ENCODE results near the gene PLCG2.
"Not testable (repeated sequence)": the region's sequence is repeated elsewhere in the genome, so short reads cannot be mapped to it uniquely, and the experiment has no call there.

Gene PLCG2

DNA sequence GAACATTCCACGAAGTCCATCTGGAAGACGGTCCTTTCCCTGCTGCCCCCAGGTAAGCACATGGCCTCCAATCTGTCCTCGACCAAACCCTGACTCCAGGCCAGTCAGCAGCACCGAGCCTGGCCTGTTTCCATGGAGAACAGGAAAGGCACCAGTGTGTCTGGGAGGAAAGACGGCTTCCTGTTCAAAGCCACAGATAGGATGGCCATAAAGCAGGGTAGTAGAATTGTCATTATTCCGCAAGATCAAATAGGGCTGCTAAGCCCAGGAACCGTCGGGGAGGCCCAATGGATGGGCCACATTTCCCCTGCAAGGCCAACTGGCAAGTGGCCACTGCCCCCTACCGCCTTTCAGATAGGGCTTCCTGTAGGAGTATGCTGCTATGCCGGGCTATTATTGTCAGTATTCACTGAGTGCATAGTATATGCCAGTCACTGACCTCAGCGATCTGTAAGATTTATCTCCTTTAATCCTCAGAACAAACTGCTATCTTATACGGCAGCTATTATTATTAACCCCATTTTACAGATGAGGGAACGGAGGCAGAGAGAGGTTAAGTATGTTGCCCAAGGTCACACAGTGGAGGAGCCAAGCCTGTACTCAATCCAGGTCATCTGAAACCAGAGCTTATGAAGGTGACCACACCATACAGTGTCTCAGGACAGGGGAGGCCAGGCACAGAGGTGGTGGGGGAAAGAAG lies 23.0 kb upstream of the PLCG2 start:
- DNase-seq: no peak

DNA sequence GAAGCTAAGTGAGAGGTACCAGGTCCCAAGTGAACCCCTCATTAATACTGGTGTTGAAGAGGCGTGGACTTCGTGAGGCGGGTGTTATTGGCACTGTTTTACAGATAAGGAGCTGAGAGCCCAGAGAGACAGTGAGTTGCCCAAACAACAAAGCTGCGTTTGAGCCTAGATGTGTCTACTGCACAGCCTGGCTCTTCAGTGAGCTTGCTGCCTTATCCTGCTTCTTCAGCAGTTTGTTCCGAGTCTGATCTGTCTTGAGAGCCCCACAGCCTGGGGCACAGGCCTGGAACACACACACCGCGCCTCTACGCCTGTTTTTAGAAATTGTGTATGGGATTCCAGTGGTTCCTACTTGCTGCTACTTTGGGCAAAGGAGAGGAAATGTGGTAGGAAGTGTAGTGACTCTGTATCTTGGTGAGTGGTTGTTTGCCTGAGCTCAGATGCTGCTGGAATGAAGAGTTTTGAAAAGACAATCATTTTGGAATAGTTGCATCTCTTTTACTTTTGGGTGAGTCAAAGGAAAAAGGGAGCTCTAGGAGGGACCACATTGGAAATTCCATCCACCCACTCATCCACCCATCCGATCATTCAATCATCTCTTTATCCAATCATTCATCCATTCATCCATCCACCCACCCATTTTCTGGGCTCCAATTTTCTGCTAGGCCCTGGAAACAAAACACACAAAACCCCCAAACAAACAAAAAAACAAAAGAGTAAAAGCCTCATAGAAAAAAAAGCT lies 22.3 kb upstream of the PLCG2 start:
- no peak for DNase-seq

DNA sequence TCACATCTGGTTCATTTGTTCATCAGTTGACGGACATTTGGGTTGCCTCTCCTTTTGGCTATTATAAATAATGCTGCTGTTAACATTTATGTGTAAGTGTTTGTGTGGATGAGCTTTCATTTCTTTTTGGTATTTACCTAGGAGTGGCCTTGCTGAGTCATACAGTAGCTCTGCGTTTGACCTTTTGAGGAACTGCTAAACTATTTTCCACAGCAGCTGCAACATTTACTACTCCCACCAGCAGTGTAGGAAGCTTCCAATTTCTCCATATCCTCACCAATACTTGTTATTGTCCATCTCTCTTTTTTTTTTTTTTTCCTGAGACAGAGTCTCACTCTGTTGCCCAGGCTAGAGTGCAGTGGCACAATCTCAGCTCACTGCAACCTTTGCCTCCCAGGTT lies 20.7 kb upstream of the PLCG2 start:
- no peak for DNase-seq

DNA sequence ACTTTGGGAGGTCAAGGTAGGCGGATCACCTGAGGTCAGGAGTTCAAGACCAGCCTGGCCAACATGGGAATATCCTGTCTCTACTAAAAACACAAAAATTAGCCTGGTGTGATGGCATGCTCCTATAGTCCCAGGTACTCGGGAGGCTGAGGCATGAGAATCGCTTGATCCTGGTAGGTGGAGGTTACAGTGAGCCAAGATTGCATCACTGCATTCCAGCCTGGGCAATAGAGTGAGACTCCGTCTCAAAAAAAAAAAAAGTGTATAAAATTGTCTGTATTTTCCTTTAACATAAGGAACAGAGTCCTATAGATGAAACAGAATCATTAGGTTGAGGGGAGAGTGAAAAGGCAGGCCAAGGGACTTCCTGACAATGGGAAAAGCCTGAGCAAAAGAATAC lies 16.8 kb upstream of the PLCG2 start:
- not testable (repeated sequence) for DNase-seq

DNA sequence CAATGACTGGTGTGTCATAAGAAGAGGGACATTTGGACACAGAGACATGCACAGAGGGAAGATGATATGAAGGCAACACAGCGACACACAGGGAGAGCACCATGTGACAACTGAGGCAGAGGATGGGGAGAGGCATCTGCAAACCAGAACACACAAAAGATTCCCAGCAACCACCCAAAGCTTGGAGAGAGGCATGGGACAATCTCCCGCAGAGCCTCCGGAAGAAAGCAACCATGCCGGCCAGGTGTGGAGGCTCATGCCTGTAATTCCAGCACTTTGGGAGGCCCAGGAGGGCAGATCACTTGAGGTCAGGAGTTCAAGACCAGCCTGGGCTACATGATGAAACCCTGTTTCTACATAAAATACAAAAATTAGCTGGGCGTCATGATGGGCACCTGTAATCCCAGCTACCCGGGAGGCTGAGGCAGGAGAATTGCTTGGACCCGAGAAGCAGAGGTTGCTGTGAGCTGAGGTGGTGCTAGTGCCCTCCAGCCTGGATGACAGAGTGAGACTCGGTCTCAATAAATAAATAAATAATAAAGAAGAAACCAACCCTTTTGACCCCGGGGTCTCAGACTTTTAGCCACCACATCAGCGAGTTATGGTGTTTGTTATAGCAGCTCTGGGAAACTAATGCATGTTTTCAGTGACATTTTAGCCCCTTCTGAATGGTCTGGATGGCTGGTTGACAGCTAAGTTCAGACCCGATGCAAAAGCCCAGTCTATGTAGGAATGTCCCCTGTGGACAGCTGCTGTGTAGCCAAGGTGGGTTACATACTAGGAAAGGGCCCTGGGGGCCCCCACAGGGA lies 13.8 kb upstream of the PLCG2 start:
- no peak for DNase-seq

DNA sequence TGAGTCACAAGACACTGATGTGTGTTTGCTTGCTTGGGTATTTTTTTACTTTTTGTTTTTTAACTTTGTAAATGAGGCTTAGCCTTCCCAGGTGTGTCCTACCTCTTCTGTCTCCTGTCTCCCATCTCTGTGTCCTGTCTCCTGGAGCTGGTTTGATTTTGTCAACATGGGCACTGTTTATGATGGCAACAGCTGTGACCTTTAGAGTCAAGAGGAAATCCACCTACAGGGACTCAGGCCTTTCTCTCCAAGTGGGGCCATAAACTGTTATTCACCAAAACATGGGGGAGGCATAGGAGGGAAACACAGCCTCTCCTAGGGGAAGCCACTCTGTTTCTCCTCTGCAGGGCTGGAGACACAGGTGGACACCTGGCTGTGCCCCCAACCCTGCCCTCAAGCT lies 13.1 kb upstream of the PLCG2 start:
- no peak for DNase-seq

DNA sequence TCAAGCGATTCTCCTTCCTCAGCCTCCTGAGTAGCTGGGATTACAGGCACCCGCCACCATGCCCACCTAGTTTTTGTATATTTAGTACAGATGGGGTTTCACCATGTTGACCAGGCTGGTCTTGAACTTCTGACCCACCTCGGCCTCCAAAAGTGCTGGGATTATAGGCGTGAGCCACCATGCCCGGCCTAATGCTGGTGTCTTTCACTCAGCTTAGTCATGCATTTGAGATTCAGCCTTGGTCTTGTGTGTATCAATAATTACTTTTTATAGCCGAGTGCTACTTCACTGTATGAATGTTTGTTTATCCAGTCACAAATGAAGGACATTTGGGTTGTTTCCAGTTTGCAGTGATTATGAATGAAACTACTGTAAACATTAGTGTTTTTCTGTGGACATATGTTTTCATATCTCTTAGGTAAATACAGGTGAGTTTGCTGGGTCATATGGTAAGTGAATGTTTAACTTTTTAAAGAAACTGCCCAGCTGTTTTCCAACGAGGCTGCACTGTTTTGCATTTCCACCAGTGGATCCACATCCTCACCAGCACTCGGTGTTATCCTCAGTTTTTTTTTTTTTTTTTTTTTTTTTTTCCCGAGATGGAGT lies 11.0 kb upstream of the PLCG2 start:
- no peak for DNase-seq

DNA sequence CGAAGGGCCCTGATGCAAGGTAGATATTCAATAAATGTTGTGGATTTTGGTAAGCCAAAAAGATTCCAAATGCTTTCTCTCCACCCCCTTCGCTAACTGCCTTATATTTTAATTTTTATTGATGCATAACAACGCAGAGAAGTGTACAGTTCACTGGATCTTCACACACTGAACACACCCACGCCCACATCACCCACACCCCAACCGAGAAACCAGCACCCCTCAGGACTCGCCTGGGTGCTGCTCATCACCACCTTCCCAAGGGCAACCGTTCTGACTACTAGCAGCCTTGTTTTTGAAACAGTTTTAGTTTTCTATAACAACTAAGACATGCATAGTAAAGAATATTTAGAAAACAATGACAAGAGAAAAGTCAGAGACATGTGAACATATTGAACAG lies 9.1 kb upstream of the PLCG2 start:
- no peak for DNase-seq

DNA sequence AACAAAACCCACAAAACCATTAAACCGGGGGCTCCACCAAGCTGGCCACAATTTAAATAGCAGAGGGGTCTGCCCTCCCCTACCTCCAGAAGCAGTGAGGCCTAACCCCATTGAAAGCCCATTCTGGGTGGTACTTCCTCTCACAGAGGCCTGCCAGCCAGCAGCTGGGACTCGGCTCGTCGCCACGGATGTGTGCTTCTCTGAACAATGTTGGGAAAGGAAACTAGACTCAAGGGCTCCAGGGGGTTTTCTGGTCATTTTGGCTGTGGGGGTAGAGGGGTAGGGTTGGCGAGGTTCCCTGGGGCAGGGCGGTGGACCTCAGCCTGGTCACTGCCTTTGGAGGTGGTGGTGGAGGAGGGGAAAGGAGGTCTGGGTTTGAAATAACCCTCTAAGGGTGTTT lies 4.7 kb upstream of the PLCG2 start:
- DNase-seq: no peak

DNA sequence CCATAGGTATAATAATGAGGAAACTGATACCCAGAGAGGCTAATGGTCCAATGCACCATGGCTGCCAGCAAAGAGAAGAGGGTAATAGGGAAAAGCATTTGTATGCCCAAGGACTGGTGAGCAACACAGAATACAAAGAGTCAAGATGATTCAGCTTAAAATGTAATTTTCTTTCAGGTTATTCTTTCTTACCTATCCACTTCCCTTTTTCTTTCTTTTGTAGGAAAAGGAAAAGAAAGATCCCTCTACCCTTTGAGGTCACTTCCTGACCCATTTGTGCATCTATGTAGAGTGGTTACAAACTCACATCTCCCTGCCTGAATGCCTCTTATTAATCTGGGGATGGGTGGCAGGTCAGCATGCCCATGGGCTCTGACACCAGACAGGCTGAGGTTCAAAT lies 3.5 kb upstream of the PLCG2 start:
- no peak for DNase-seq

DNA sequence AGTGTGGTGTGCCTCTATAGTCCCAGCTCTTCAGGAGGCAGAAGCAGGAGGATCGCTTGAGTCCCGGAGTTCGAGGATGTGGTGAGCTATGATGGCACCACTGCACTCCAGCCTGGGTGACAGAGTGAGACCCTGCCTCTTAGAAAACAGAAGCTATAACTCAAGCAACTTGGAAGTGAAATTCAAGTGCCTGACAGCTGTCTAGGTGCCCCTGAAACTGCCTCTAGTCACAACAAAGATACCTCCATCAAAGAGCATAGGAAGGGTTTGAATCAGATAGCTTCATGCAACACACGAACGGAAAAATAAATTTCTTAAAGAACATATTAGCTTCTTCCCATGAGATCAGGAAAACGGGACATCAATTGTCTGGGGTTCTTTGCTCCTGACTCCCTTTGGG lies 860 bp upstream of the PLCG2 start:
- DNase-seq: no peak

DNA sequence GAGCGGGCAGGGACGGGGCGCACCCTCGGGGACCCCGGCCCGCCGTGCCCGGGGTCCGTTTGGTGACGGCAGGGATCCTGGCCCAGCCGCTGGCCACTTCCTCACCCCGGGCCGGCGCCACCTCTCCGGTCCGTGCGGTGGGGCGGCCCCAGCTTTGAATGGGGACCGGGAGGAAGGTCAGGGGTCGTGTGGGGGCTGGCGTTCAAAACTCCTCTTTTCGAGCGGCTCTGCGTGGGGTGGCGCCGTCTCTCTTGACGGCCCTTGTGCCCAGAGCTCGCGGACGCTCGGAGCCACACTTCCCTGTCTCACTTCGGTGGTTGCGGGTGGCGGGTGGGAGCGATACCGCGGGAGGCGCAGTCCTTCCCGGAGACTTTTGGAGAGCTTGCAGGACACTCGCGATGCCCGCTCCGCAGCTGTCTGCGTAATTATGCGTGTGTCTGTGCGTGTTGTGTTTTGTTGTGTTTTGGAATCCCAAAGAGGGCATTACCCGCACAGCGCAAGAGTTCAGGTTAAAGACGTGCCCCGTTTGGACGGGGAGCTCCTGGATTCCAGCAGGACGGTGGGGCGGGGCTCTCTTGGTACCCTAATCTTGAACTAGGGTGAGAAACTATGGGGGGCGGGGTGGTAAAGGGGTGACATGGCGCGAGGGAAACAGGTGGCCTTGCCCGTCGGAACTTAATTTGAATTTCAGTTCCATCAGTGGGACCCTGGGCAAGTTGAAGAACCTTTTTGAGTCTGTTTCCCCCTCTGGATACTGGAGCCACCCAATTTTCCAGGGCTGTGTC lies 637 bp downstream of the PLCG2 start:
- DNase-seq: no peak

DNA sequence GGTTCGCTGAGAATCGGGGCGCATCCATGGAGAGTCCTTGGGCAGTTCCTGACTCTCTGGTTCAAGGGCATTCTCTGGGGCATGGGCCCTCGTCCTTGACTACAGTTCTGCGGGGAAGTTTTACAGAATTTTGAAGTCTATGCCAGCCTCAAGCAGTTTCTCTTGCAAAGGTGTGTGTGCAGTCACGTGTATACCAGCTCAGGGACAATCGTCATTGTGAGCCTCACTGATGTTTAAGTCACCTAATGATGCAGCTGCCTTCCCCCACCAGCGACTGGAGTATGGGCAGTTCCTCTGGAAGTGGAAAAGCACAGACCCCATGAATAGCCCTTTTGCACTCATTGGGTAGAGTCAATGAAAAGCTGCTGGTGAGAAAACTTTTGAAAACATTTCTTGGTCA lies 1.3 kb downstream of the PLCG2 start:
- no peak for DNase-seq

DNA sequence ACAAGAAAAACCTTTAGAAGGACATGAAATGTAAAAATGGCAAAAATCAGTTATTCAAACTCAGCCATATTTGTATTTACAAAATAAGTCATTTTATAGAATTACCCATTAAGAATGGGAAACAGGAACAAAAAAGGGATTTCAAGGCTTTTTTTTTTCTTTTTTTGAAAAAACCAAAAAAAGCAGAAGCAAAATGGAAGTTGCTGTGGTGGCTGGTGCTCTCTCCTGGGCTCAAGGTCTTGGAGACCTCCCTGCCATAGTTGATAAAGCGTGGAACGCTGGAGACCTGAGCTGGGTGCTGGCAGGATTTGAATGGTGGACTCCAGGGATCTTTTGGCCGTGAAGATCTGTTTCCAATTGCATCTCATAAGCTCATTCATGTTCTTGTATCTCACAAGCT lies 3.1 kb downstream of the PLCG2 start:
- DNase-seq: no peak

DNA sequence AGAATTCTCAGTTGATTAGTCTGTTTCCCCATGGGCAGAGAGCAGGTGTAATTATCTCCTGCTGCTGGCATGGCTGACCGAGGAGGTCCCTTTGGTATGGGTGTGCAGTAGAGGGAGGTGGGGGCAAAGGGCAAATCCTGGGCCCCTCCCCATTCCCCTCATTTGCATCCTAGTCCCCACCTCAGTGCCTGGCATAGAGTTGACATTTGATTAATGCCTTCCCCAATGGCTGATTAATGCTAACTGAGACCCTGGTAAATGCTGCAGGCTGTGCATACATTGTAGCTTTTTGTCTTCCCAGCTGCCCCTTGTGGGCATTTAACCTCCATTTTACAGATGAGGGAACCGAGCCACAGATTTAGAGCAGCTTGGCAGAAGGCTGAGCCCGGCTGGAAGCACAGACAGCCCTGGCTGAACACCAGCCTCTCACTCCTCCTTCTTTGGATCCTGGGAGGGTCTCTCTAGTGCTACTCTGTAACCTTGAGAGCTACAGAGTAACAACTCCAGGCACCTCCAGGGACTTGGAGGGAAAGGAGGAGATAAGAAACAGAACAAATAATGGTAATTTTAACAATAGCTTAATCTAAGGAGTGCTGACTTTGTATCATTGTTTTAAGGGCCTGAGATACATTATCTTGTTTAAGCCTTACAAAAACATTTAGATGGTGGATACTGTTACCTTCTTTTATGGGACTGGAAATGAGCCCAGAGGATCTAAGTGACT lies 5.1 kb downstream of the PLCG2 start:
- DNase-seq: no peak

DNA sequence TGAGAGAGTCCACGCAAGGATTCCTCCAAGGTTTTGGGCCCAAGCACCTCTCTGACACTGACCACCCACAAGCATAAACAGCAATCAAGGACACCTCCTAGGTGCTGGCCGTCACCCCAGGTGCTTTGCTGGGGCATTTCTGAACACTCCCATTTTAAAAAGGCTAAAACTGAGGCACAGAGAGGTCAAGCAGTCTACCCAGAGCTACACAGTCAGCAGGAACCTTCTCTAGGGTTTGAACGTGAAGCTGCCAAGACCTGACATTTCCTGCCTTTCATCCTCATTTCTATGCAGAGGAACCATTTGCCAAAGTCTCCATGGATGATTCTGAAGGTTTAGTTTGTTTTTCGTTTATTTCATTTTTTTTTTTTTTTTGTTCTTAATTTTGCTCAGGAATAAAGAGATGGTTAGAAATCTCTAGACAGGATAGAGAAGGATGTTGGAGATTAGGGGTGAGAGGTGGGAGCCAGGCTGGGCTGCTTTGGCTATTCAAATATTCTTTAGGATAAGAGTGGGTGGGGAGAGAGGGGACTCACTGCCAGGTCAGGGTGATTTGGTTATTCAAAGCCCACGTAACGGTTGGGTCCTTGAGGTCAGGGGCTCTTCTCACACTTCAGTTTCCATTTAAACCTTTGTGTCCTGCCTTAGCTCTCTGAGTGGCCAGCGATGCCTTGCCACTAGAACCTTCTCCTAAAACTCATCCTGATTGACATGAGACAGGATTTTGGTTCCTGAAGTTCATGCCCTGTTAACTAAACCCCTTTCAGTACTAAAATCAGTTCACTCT lies 6.2 kb downstream of the PLCG2 start:
- no peak for DNase-seq

DNA sequence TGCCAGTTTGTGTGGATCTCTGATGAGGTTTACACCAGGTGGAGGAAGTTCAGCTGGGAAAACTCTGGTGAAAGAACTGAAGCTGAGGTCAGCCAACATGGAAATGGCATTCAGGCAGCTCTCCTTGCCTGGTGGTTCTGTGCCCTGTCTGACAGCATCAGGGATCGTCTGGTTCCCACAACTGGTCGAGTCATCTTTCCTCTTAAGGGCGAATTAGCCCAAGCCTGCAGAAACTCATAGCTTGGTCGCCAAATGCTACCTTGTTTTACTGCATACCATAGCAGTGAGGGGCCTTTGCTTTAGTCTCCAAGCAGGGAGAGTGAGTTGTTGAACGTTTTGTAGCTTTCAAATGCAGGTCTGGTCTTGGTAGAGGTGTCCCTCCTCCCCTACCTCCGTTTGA lies 7.2 kb downstream of the PLCG2 start:
- DNase-seq: no peak

DNA sequence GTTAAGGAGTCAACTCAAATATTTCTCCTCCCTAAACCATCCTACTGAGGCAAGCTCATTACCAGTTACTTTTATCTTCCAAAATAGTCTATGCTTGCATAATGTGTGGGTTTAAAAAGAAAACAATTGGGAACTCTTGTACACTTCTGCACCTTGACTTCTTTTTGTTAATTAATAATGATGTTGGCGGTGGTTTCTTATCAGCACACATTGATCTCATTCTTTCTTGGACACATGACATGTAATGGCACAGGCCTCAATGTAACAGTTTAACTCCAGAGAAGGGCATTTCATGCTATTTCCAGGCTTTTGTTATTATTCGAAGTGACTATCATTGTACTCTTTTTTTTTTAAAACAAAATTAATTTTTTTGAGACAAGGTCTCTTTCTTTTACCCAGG lies 7.8 kb downstream of the PLCG2 start:
- DNase-seq: no peak

DNA sequence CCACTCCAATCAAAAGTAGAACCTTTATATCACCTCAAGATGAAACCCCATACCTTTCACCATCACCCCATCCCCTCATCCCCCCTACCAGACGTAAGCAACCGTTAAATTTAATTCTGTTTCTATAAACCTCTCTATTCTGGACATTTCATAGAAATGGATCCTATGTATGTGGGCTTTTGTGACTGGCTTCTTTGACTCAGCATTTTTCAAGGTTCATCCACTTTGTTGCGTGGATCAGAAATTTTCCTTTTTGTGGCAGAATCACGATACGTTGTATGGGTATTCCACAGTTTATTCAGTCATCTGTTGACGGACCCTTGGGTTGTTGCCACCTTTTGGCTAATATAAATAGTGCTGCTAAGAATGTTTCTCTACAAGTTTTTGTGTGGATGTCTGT lies 8.6 kb downstream of the PLCG2 start:
- no peak for DNase-seq

DNA sequence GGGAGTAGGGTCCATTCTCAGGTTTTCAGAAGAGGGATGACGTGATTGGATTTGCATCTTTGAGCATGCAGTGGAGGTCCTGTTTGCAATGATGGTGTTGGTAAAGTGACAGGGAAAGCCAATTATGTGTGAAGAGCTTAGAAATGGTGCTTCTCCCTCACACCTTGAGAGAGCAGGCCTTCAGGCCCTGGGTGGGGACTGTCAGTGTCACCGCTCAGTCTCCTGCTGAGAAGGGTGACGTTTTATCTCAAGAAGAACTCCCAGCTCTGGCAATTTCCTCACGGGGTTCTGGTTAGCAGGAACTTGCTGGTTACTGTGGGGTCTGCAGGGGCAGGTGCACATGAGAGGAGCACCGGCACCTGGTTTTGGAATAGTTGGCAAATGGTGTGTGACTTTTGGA lies 11.2 kb downstream of the PLCG2 start:
- no peak for DNase-seq

DNA sequence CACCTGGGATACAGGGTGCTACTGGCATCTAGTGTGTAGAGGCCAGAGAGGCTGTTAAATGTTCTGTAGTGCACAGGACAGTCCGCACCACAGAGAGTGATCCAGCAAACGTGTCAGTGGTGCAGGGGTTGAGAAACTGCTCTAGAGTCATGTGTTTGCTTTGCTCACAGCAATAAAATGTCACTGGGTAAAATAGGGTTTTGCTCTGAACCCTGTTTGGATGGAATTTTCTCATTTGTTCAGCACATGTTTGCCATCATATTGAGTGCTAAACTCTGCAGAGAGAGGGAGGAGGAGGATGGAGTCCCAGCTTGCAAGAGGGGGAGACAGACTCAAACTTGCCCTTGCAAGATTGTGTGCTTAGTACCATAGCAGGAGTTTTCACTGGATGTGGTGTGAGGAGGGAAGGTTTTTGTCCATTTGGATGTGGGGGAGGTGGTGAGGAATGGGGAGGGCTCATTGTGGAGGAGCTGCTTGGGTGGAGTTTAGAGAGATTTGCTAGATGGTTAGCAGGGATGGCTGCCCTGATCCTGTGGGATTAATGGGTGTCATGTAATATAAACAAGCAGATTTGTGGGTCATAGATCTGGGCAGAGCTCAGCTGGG lies 11.8 kb downstream of the PLCG2 start:
- no peak for DNase-seq

Measured in CD4-positive, alpha-beta T cell treated with Interleukin-15 for 1 hour (primary cell).